GM21825 (cell line): ENCODE measurements around the gene USP32.
A peak's percentile ranks its signal among the peaks of the same experiment; 100 is the strongest.

ENCODE experiments used
- ATAC-seq: cut with Tn5 transposase; IDR thresholded peaks from one replicate; pipeline ENCODE4 v1.9.1; 2021; ENCODE audit warnings: mild to moderate bottlenecking, moderate library complexity; ENCODE audit not compliant: unreplicated experiment

USP32 gene

GRCh38 chr17:60141111-60142018 is 250.6 kb downstream of the USP32 start:
- ATAC-seq: no peak

GRCh38 chr17:60139438-60140285 is 252.3 kb downstream of the USP32 start:
- ATAC-seq: no peak

- no peak for ATAC-seq
These were observed 253.0 kb downstream of the USP32 start for GRCh38 chr17:60138769-60139437.

GRCh38 chr17:60137731-60138130 is 254.2 kb downstream of the USP32 start:
- ATAC-seq: no peak

- ATAC-seq: no peak
These were observed 255.8 kb downstream of the USP32 start for GRCh38 chr17:60135951-60136666.

- peak; percentile 83 for ATAC-seq
These were observed 256.6 kb downstream of the USP32 start for GRCh38 chr17:60135151-60135950.

GRCh38 chr17:60134396-60135150 is 257.4 kb downstream of the USP32 start:
- no peak for ATAC-seq

- ATAC-seq: no peak
These were observed 261.5 kb downstream of the USP32 start for GRCh38 chr17:60130466-60130865.

- no peak for ATAC-seq
These were observed 262.8 kb downstream of the USP32 start for GRCh38 chr17:60129164-60129563.
